Neural cell (in vitro differentiated cells): ENCODE data around the gene GPRIN1.

Source experiments
- CTCF ChIP-seq: fragments of 450-650 bp; IDR thresholded peaks from 2 replicates; pipeline ENCODE4 v1.5.1; 2014; ENCODE audit warnings: antibody characterized with exemption, mild to moderate bottlenecking, moderate library complexity; ENCODE audit not compliant: poor library complexity, severe bottlenecking
- EP300 ChIP-seq: fragments of 450-650 bp; conservative IDR thresholded peaks from 2 replicates; pipeline ENCODE4 v1.6.1; 2014; ENCODE audit warnings: antibody characterized with exemption, mild to moderate bottlenecking, moderate library complexity; ENCODE audit not compliant: poor library complexity, severe bottlenecking
- EZH2 ChIP-seq: fragments of 200-600, 300-800 bp; shearing (Covaris generic), sonication (generic); IDR thresholded peaks from 2 replicates; pipeline ENCODE4 v1.6.1; 2014; ENCODE audit warnings: antibody characterized with exemption, low read length, borderline replicate concordance, mild to moderate bottlenecking; ENCODE audit not compliant: insufficient read depth, poor library complexity, severe bottlenecking
- MXI1 ChIP-seq: fragments of 450-650 bp; conservative IDR thresholded peaks from 2 replicates; pipeline ENCODE4 v1.6.1; 2014; ENCODE audit warnings: antibody characterized with exemption, mild to moderate bottlenecking; ENCODE audit not compliant: poor library complexity, severe bottlenecking
- POLR2AphosphoS5 ChIP-seq: IDR thresholded peaks from 2 replicates; pipeline ENCODE4 v1.6.1; 2012
- RAD21 ChIP-seq: fragments of 450-650 bp; conservative IDR thresholded peaks from 2 replicates; pipeline ENCODE4 v1.6.1; 2014; ENCODE audit warnings: antibody characterized with exemption, mild to moderate bottlenecking, moderate library complexity
- REST ChIP-seq: IDR thresholded peaks from 2 replicates; pipeline ENCODE4 v1.6.1; 2012; ENCODE audit warnings: borderline replicate concordance
- SMC3 ChIP-seq: fragments of 450-650 bp; conservative IDR thresholded peaks from 2 replicates; pipeline ENCODE4 v1.6.1; 2014; ENCODE audit warnings: antibody characterized with exemption, mild to moderate bottlenecking, moderate library complexity; ENCODE audit not compliant: poor library complexity
- TAF1 ChIP-seq: IDR thresholded peaks from 2 replicates; pipeline ENCODE4 v1.6.1; 2012; ENCODE audit warnings: low read depth

DNA sequence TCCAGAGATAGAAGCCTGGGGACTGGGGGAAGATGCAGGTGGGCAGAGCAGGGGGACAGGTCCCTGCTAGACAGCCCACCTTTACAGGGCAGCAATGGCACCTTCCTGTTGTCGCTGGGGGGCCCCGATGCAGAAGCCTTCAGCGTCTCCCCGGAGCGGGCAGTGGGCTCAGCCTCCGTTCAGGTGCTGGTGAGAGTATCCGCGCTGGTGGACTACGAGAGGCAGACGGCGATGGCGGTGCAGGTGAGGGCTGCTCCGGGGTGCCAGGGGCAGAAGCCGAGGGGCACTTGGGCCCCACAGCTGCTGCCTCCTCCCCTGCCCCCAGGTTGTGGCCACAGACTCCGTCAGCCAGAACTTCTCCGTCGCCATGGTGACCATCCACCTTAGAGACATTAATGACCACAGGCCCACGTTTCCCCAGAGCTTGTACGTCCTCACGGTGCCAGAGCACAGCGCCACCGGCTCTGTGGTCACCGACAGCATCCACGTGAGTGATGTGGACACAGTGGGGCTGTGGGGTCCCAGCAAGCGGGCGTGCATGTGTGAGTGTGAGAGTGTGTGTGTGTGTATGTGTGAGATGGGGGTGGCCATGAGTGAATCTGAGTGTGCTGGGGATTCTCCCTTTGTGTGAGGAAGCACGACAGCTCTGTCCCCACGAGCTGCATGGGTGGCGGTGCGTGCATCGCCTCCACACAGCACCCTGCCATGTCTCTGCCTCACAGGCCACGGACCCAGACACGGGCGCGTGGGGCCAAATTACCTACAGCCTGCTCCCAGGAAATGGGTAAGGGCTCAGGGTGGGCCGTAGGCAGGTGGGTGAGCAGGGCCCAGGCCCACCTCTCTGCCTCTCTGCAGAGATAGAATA is 32.4 kb downstream of the GPRIN1 start:
- TF ChIP-seq CTCF: no peak
- TF ChIP-seq POLR2AphosphoS5: peak; percentile 43
- no peak for TF ChIP-seq RAD21
- TF ChIP-seq EZH2: no peak
- no peak for TF ChIP-seq EP300
- TF ChIP-seq REST: no peak
- TF ChIP-seq MXI1: no peak
- TF ChIP-seq SMC3: no peak
- no peak for TF ChIP-seq TAF1
